Endothelial cell of umbilical vein (primary cell): ENCODE data around the gene PI4KA. TPM values are rescaled to one million over a fixed set of nuclear protein-coding genes. Genes with fewer than 3 reads are reported as not detected.
A peak's percentile ranks its signal among the peaks of the same experiment; 100 is the strongest.

Experiments used
- BruUV-seq: library from RNA; stranded (reverse); fragments of 400-500 nt; replicated peaks from 2 replicates; lab custom pipeline; 2021; lab: Mats Ljungman, UMichigan
- CTCF ChIA-PET: fragments of 300-600, 350-600 bp; sonication (Branson Sonifier 250); formaldehyde crosslinking; loops from one replicate; lab custom pipeline; 2021; ENCODE audit warnings: antibody characterized with exemption, inconsistent platforms; lab: Charles Lee
- POLR2A ChIA-PET: fragments of 300-600, 350-600 bp; sonication (Branson Sonifier 250); formaldehyde crosslinking; loops from one replicate; lab custom pipeline; 2021; ENCODE audit warnings: antibody characterized with exemption, inconsistent platforms; lab: Charles Lee
- DNase-seq: peaks from one replicate; pipeline ENCODE4 v3.0.0-alpha.2; 2011; ENCODE audit warnings: low read depth, low spot score
- FAIRE-seq: peaks from 2 replicates; lab custom pipeline; 2011; peaks lifted over from hg19 to GRCh38; lab: Jason Lieb, UNC
- H2AFZ ChIP-seq: 2 replicates; pipeline ENCODE4 v1.6.0; 2012; ENCODE audit warnings: low read depth, low read length, control low read depth, inconsistent platforms
- H3K27ac ChIP-seq: 2 replicates; pipeline ENCODE4 v1.5.1; 2011; ENCODE audit warnings: low read depth, mild to moderate bottlenecking, control low read depth, low read length, moderate library complexity; ENCODE audit not compliant: insufficient read depth
- H3K27me3 ChIP-seq, 2 experiments: 2 replicates each; pipeline versions ENCODE4 v1.6.0 to v1.6.1; 2011; ENCODE audit warnings: low read length in 2 of 2, mixed read lengths in 1 of 2; ENCODE audit not compliant: control insufficient read depth in 2 of 2, insufficient read depth in 2 of 2
- H3K36me3 ChIP-seq, 2 experiments: 2 replicates in 1 of 2; 3 replicates in 1 of 2; pipeline ENCODE4 v1.5.1; 2011; ENCODE audit warnings: low read length in 2 of 2, mild to moderate bottlenecking in 1 of 2, moderate library complexity in 1 of 2; ENCODE audit not compliant: control insufficient read depth in 2 of 2, insufficient read depth in 2 of 2; ENCODE audit errors: extremely low read depth in 1 of 2
- H3K4me1 ChIP-seq: 3 replicates; pipeline ENCODE4 v1.5.1; 2011; ENCODE audit warnings: mild to moderate bottlenecking, low read length; ENCODE audit not compliant: control insufficient read depth, insufficient read depth; ENCODE audit errors: extremely low read depth
- H3K4me2 ChIP-seq: 2 replicates; pipeline ENCODE4 v1.6.1; 2011; ENCODE audit warnings: low read length, control low read depth, mixed read lengths; ENCODE audit not compliant: insufficient read depth
- H3K4me3 ChIP-seq, 3 experiments: fragments of 200-600 bp in 1 of 3; sonication (generic), shearing (Covaris generic) in 1 of 3; replicated peaks in 1 of 3; 2 replicates each; pipeline ENCODE4 v1.5.1; 2011 to 2016; ENCODE audit warnings: control low read depth in 3 of 3, low read length in 3 of 3, mild to moderate bottlenecking in 2 of 3, inconsistent platforms in 1 of 3, low read depth in 1 of 3, moderate library complexity in 1 of 3; ENCODE audit not compliant: insufficient read depth in 1 of 3
- H3K79me2 ChIP-seq: 2 replicates; pipeline ENCODE4 v1.6.0; 2012; ENCODE audit warnings: low read length, inconsistent platforms; ENCODE audit not compliant: control insufficient read depth, insufficient read depth
- H3K9ac ChIP-seq: replicated peaks from 2 replicates; pipeline ENCODE3; 2011; ENCODE audit warnings: low read length, control low read depth; ENCODE audit not compliant: insufficient read depth; ENCODE audit errors: extremely low read depth
- H3K9me1 ChIP-seq: replicated peaks from 3 replicates; pipeline ENCODE4 v1.6.0; 2011; ENCODE audit warnings: mild to moderate bottlenecking, low read length; ENCODE audit not compliant: control insufficient read depth, insufficient read depth; ENCODE audit errors: extremely low read depth
- H3K9me3 ChIP-seq: replicated peaks from 2 replicates; pipeline ENCODE4 v1.5.1; 2012; ENCODE audit warnings: low read length, inconsistent platforms; ENCODE audit not compliant: control insufficient read depth, insufficient read depth
- H4K20me1 ChIP-seq: replicated peaks from 2 replicates; pipeline ENCODE3; 2011; ENCODE audit warnings: mild to moderate bottlenecking, low read length; ENCODE audit not compliant: control insufficient read depth, insufficient read depth; ENCODE audit errors: extremely low read depth
- CTCF ChIP-seq, 2 donors: IDR thresholded peaks; 1 replicate in 1 of 2; 2 replicates in 1 of 2; pipeline ENCODE4 v1.5.1; 2011; ENCODE audit warnings: low read length in 2 of 2, mild to moderate bottlenecking in 2 of 2, moderate library complexity in 2 of 2, control low read depth in 1 of 2, inconsistent platforms in 1 of 2, low read depth in 1 of 2; ENCODE audit not compliant: insufficient read depth in 1 of 2; ENCODE audit errors: extremely low read depth in 1 of 2
- MYC ChIP-seq: IDR thresholded peaks from one replicate; pipeline ENCODE4 v1.6.1; 2011; ENCODE audit warnings: mild to moderate bottlenecking, low read depth, low read length
- dilution Hi-C: fragments of 300-500 bp; cut with MboI; formaldehyde crosslinking; loops from one replicate; pipeline ENCODE4 v1.15.0; 2019; ENCODE audit warnings: low sequenced_read_pairs; ENCODE audit not compliant: extremely low pct_ligation_motif_present
- intact Hi-C: fragments of 100-400 bp; cut with micrococcal nuclease; formaldehyde crosslinking; loops from one replicate; pipeline ENCODE4 v1.10.0; 2022
- polyA plus RNA-seq, 4 experiments: library from polyadenylated mRNA; depleted of rRNA in 3 of 4; stranded (reverse) in 3 of 4; unstranded in 1 of 4; fragments of >200 nt; gene quantifications; 2 replicates each; pipeline versions ENCODE4 v1.2.1 to v1.2.3, GENCODE V29; 2011 to 2012; ENCODE audit warnings: missing spikeins in 1 of 4
- total RNA-seq: library from RNA; stranded (reverse); gene quantifications from 2 replicates; pipeline ENCODE4 v1.2.3, GENCODE V29; 2021

PI4KA gene
- total and polyA plus RNA-seq, 2 donors (not counting 3 experiments of a cell fraction or from before 2014, with no cell fraction given), result 28.9 to 56.4 TPM

GRCh38 chr22:20794650-20795413 is 63.8 kb downstream of the PI4KA start:
- Histone ChIP-seq H3K4me1 (no peaks in the 10 kb centered on the region), H3K36me3 (peaks cover 2 to 23% of the 10 kb centered on the region in 2 experiments), H4K20me1 (no peaks in the 10 kb centered on the region), H3K79me2 (no peaks in the 10 kb centered on the region), H3K27me3 (no peaks in the 10 kb centered on the region), H3K4me3 (no peak overlapping the region), H3K4me2 (no peak overlapping the region), H2AFZ (no peak overlapping the region), H3K27ac (no peak overlapping the region), H3K9me3 (no peaks in the 10 kb centered on the region), H3K9me1 (no peaks in the 10 kb centered on the region), H3K9ac (no peak overlapping the region)
- TF ChIP-seq CTCF (IDR thresholded peaks at IDR 0.05; ENCODE audit: extremely low read depth in 1 of 2, insufficient read depth in 1 of 2, low read depth in 1 of 2, low read length in 2 of 2) (no peak), MYC (no peak)
- intact Hi-C loops (no loop called here), dilution Hi-C loops (no loop called here)
- BruUV-seq, result no TSS peak
- no peak for DNase-seq
- CTCF ChIA-PET, result interaction anchor here (1.2 to 2.0 kb wide), 3 partner anchors 9 to 11 kb away, joined by 7 to 23 read pairs (median 9); no protein-coding TSS in a partner anchor
- POLR2A ChIA-PET, result interaction anchor here (1.0 kb wide), 1 partner anchor 30 kb away, joined by 3 read pairs; no protein-coding TSS in a partner anchor
- peak; percentile 59 for FAIRE-seq
